GM18909 (cell line): ENCODE results near the gene SLC39A12.
A peak's percentile ranks its signal among the peaks of the same experiment; 100 is the strongest.

Experiments used
- ATAC-seq: cut with Tn5 transposase; IDR thresholded peaks from one replicate; pipeline ENCODE4 v1.9.1; 2021; ENCODE audit warnings: mild to moderate bottlenecking; ENCODE audit not compliant: unreplicated experiment, poor library complexity

The SLC39A12 gene

GRCh38 chr10:17961551-17962422, 10.1 kb downstream of the SLC39A12 start:
- ATAC-seq = no peak

- no peak for ATAC-seq
Measured at GRCh38 chr10:17963431-17963830, 11.7 kb downstream of the SLC39A12 start.

GRCh38 chr10:17965649-17966235, 14.0 kb downstream of the SLC39A12 start:
- no peak for ATAC-seq

- ATAC-seq = no peak
Measured at GRCh38 chr10:17974505-17974904, 22.8 kb downstream of the SLC39A12 start.

GRCh38 chr10:17980846-17981565, 29.3 kb downstream of the SLC39A12 start:
- ATAC-seq = no peak

GRCh38 chr10:17981766-17982380, 30.2 kb downstream of the SLC39A12 start:
- ATAC-seq = no peak

- peak; percentile 69 for ATAC-seq
Measured at GRCh38 chr10:17984056-17984455, 32.3 kb downstream of the SLC39A12 start.

- ATAC-seq = no peak
Measured at GRCh38 chr10:17984563-17984962, 32.8 kb downstream of the SLC39A12 start.

- peak; percentile 63 for ATAC-seq
Measured at GRCh38 chr10:17989908-17990767, 38.4 kb downstream of the SLC39A12 start.

GRCh38 chr10:17992266-17992665, 40.5 kb downstream of the SLC39A12 start:
- ATAC-seq = no peak

- ATAC-seq = no peak
Measured at GRCh38 chr10:17993361-17993760, 41.6 kb downstream of the SLC39A12 start.

- no peak for ATAC-seq
Measured at GRCh38 chr10:18000601-18001000, 48.9 kb downstream of the SLC39A12 start.

GRCh38 chr10:18005445-18005780, 53.7 kb downstream of the SLC39A12 start:
- ATAC-seq = no peak

GRCh38 chr10:18005781-18006456, 54.2 kb downstream of the SLC39A12 start:
- no peak for ATAC-seq

GRCh38 chr10:18008986-18009385, 57.3 kb downstream of the SLC39A12 start:
- no peak for ATAC-seq

GRCh38 chr10:18010050-18010449, 58.3 kb downstream of the SLC39A12 start:
- no peak for ATAC-seq

GRCh38 chr10:18020523-18020922, 68.8 kb downstream of the SLC39A12 start:
- ATAC-seq = no peak

- ATAC-seq = no peak
Measured at GRCh38 chr10:18021725-18022480, 70.2 kb downstream of the SLC39A12 start.
